GM23248 (cell line): ENCODE results near the gene CARD14. TPM values are rescaled to one million over a fixed set of nuclear protein-coding genes. Genes with fewer than 3 reads are reported as not detected.

Source experiments
- DNase-seq: peaks from one replicate; pipeline ENCODE4 v3.0.0-alpha.2; 2015
- H2AFZ ChIP-seq: fragments of 200-600 bp; sonication (generic); 2 replicates; pipeline ENCODE4 v1.6.1; 2016; ENCODE audit warnings: antibody characterized with exemption
- H3F3A ChIP-seq: fragments of 200-600 bp; sonication (generic); 2 replicates; pipeline ENCODE4 v1.6.1; 2016; ENCODE audit warnings: mild to moderate bottlenecking, antibody characterized with exemption, mixed run types; ENCODE audit not compliant: insufficient read depth
- H3K27ac ChIP-seq: fragments of 200-600 bp; sonication (generic); 2 replicates; pipeline ENCODE4 v1.5.1; 2016; ENCODE audit warnings: mild to moderate bottlenecking
- H3K27me3 ChIP-seq: fragments of 200-600 bp; sonication (generic); replicated peaks from 2 replicates; pipeline ENCODE4 v1.6.1; 2016; ENCODE audit warnings: mild to moderate bottlenecking; ENCODE audit not compliant: insufficient read depth
- H3K36me3 ChIP-seq: fragments of 200-600 bp; sonication (generic); 2 replicates; pipeline ENCODE4 v1.6.1; 2016; ENCODE audit warnings: low read depth, mild to moderate bottlenecking
- H3K4me1 ChIP-seq: fragments of 200-600 bp; sonication (generic); 2 replicates; pipeline ENCODE4 v1.6.1; 2016; ENCODE audit warnings: mild to moderate bottlenecking; ENCODE audit not compliant: insufficient read depth
- H3K4me2 ChIP-seq: fragments of 200-600 bp; sonication (generic); one replicate; pipeline ENCODE4 v1.6.1; 2016; ENCODE audit warnings: mild to moderate bottlenecking; ENCODE audit not compliant: unreplicated experiment
- H3K4me3 ChIP-seq: fragments of 200-600 bp; sonication (generic); 2 replicates; pipeline ENCODE4 v1.5.1; 2016; ENCODE audit warnings: mild to moderate bottlenecking
- H3K79me2 ChIP-seq: fragments of 200-600 bp; sonication (generic); 2 replicates; pipeline ENCODE4 v1.6.1; 2016; ENCODE audit warnings: mild to moderate bottlenecking; ENCODE audit not compliant: insufficient read depth
- H3K9ac ChIP-seq: fragments of 200-600 bp; sonication (generic); 2 replicates; pipeline ENCODE4 v1.6.1; 2016; ENCODE audit warnings: mild to moderate bottlenecking
- H3K9me2 ChIP-seq: fragments of 200-600 bp; sonication (generic); 2 replicates; pipeline ENCODE4 v1.6.1; 2016; ENCODE audit warnings: mixed run types, mild to moderate bottlenecking, moderate library complexity; ENCODE audit not compliant: insufficient read depth
- H3K9me3 ChIP-seq: fragments of 200-600 bp; sonication (generic); one replicate; pipeline ENCODE4 v1.6.1; 2017; ENCODE audit warnings: low read depth
- H4K20me1 ChIP-seq: fragments of 200-600 bp; sonication (generic); 2 replicates; pipeline ENCODE4 v1.6.0; 2016; ENCODE audit not compliant: insufficient read depth
- EZH2 ChIP-seq: fragments of 200-600 bp; sonication (generic); IDR thresholded peaks from 2 replicates; pipeline ENCODE4 v1.6.1; 2018; ENCODE audit warnings: antibody characterized with exemption, mild to moderate bottlenecking; ENCODE audit not compliant: insufficient read depth, poor library complexity, severe bottlenecking
- EZH2phosphoT487 ChIP-seq: fragments of 200-600 bp; sonication (generic); IDR thresholded peaks from 2 replicates; pipeline ENCODE4 v1.6.1; 2018; ENCODE audit warnings: antibody characterized with exemption, moderate library complexity, mild to moderate bottlenecking, low read depth; ENCODE audit not compliant: insufficient read depth
- WGBS, 2 experiments: methylation state at CpG; one replicate each; pipeline ENCODE4 v1.1.6; 2015 to 2017; ENCODE audit warnings: low lambda C conversion rate in 2 of 2, low coverage in 1 of 2; ENCODE audit errors: missing lambda C conversion rate in 2 of 2; 5-methylcytosine and 5-hydroxymethylcytosine counted together
- in situ Hi-C: fragments of 300-500 bp; cut with MboI; formaldehyde crosslinking; loops from 2 replicates; pipeline ENCODE4 v1.15.0; 2020
- polyA plus RNA-seq: library from polyadenylated mRNA; unstranded; fragments of >200 nt; fragmentation: Nextera tagmentation; extraction: Ambion mirVana; gene quantifications from 2 replicates; pipeline ENCODE4 v1.2.1, GENCODE V29; 2016
- total RNA-seq: library from RNA; depleted of rRNA; stranded (reverse); fragments of >200 nt; shearing (Covaris generic); gene quantifications from 2 replicates; pipeline ENCODE4 v1.2.3, GENCODE V29; 2014

Gene CARD14
- total and polyA plus RNA-seq, 2 experiments from 2014 or later, result 0.06 TPM; not detected in 1

DNA sequence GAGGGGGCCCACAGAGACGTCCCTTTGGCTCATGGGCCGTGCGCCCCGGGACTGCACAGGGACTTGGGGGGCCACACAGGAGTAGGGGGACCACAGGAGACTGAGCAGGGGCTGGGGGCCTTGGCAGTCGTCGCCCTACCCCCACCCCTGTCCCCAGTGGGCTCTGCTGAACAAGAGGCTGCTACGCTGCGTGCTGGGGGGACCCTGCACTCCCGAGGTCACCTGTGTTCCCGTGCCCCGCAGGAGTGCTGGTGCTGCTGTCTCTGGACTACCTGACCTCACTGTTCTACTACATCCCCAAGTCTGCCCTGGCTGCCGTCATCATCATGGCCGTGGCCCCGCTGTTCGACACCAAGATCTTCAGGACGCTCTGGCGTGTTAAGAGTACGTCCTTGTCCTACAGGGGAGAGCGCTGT lies 76.4 kb downstream of the CARD14 start:
- Histone ChIP-seq H3K79me2 (no peaks in the 10 kb centered on the region), H3K9ac (no peak overlapping the region), H3K27me3 (no peaks in the 10 kb centered on the region), H3K4me2 (no peak overlapping the region), H4K20me1 (no peaks in the 10 kb centered on the region), H3K27ac (no peak overlapping the region), H3F3A (no peaks in the 10 kb centered on the region), H3K4me1 (no peaks in the 10 kb centered on the region), H3K36me3 (no peaks in the 10 kb centered on the region), H3K9me3 (no peaks in the 10 kb centered on the region), H2AFZ (no peak overlapping the region), H3K4me3 (no peak overlapping the region), H3K9me2 (no peaks in the 10 kb centered on the region)
- 97 to 98% methylated on average over 11 to 19 of the region's 19 CpGs for WGBS, 2 experiments
- TF ChIP-seq EZH2 (no peak), EZH2phosphoT487 (no peak)
- DNase-seq, result no peak
- in situ Hi-C loops, result no loop called here

DNA sequence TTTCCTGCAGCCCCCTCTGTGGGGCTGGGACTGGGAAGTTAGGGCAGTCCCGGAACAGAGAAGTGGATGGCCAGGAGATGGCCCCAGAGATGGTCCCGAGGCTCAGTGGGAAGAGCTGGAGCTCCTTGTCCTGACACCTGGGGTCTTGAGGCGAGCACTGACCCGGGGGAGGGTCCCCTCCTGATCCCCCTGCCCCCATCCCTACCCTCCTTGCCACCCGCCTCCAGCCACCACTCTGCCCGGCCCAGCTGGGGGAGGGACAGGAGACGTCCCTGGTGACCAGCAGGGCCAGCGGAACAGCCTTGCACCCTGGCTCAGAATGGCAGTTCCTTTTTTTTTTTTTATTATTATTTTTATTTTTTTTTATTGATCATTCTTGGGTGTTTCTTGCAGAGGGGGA lies 76.9 kb downstream of the CARD14 start:
- TF ChIP-seq EZH2, result no peak
- no peak for TF ChIP-seq EZH2phosphoT487
- H3K4me1 ChIP-seq, result no peaks in the 10 kb centered on the region
- no peak overlapping the region for H3K4me2 ChIP-seq
- no peak overlapping the region for H3K27ac ChIP-seq
- in situ Hi-C loops, result no loop called here
- no peak overlapping the region for H3K9ac ChIP-seq
- no peaks in the 10 kb centered on the region for H3K9me2 ChIP-seq
- H3K4me3 ChIP-seq, result no peak overlapping the region
- no peak overlapping the region for H2AFZ ChIP-seq
- WGBS, 2 experiments, result 93 to 100% methylated on average over 7 to 8 of the region's 8 CpGs
- H3F3A ChIP-seq, result no peaks in the 10 kb centered on the region
- no peaks in the 10 kb centered on the region for H3K27me3 ChIP-seq
- H4K20me1 ChIP-seq, result no peaks in the 10 kb centered on the region
- H3K79me2 ChIP-seq, result no peaks in the 10 kb centered on the region
- H3K36me3 ChIP-seq, result no peaks in the 10 kb centered on the region
- no peaks in the 10 kb centered on the region for H3K9me3 ChIP-seq
- DNase-seq, result no peak

DNA sequence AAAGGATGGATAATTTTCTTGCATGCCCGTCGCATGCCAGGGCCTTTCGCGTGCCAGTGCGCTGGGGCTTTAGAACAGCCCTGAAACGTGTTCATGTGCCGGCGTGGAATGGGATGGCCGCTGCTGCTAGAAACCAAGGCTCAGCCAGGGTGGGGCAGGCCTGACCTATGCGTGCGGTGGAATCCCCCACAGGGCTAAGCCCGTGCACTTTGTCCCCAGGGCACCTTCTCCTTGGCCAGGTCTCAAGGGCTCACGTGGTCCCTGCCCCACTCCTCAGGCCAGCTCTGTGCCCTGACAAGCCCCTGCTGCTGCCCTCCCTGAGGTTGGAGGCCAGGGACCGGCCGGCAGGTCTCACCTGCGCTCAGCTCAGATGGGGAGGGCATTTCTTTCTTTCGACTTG lies 77.7 kb downstream of the CARD14 start:
- Histone ChIP-seq H3K9me2 (no peaks in the 10 kb centered on the region), H3K27ac (no peak overlapping the region), H3K79me2 (no peaks in the 10 kb centered on the region), H3K4me1 (no peaks in the 10 kb centered on the region), H3K27me3 (no peaks in the 10 kb centered on the region), H3K36me3 (no peaks in the 10 kb centered on the region), H3K4me2 (no peak overlapping the region), H2AFZ (no peak overlapping the region), H4K20me1 (no peaks in the 10 kb centered on the region), H3K9ac (no peak overlapping the region), H3K9me3 (no peaks in the 10 kb centered on the region), H3K4me3 (no peak overlapping the region), H3F3A (no peaks in the 10 kb centered on the region)
- TF ChIP-seq EZH2phosphoT487 (no peak), EZH2 (no peak)
- 92 to 94% methylated on average over 17 of the region's 17 CpGs for WGBS, 2 experiments
- no peak for DNase-seq
- in situ Hi-C loops, result no loop called here

DNA sequence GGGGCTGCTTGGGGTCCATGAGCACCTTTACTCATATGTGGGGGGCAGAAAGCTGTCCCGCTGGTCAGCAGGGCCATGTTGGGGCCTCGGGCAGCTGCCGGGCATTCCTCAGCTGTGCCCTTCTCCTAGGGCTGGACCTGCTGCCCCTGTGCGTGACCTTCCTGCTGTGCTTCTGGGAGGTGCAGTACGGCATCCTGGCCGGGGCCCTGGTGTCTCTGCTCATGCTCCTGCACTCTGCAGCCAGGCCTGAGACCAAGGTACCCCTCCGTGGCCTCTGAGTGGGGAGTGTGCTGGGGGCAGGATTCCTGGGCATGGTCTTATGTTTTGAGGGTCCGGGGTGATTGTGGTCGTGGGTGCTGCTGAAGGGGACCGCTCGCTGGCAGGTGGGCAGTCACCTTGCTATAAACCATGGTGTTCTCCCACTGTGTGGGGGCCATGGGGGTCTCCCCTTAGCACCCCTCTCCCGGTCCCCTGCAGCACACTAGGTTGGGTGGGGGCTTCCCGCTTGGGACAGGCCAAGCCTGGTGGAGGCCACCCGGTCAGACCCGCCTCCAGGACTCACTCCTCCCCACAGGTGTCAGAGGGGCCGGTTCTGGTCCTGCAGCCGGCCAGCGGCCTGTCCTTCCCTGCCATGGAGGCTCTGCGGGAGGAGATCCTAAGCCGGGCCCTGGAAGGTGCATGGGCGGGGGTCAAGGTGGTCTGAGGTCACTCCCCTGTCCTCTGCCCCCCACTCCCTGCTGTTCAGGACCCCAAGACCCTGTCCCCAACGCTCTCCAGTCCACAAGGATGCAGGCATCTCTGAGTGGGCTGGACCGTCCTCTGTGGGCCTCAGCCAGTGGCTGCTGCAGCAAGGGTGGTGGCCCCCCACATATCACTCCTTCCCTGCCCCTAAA lies 78.4 kb downstream of the CARD14 start:
- H3K36me3 ChIP-seq, result no peaks in the 10 kb centered on the region
- 95 to 98% methylated on average over 19 to 21 of the region's 23 CpGs for WGBS, 2 experiments

More for the DNA sequence above, 78.4 kb downstream of the CARD14 start:
- no peaks in the 10 kb centered on the region for H3K4me1 ChIP-seq
- no peak overlapping the region for H3K9ac ChIP-seq
- no peaks in the 10 kb centered on the region; the same call in 1 of the 2 replicates for H3F3A ChIP-seq
- H2AFZ ChIP-seq, result no peak overlapping the region
- no peaks in the 10 kb centered on the region for H3K9me2 ChIP-seq
- no peak overlapping the region for H3K4me2 ChIP-seq
- TF ChIP-seq EZH2 (no peak), EZH2phosphoT487 (no peak)
- DNase-seq, result no peak
- no peaks in the 10 kb centered on the region for H3K27me3 ChIP-seq
- in situ Hi-C loops, result no loop called here
- no peaks in the 10 kb centered on the region for H4K20me1 ChIP-seq
- no peaks in the 10 kb centered on the region for H3K79me2 ChIP-seq
- no peaks in the 10 kb centered on the region for H3K9me3 ChIP-seq
- no peak overlapping the region for H3K27ac ChIP-seq
- H3K4me3 ChIP-seq, result no peak overlapping the region
